HG03095 (cell line): ENCODE data around the gene PBRM1.

Experiments
- ATAC-seq: cut with Tn5 transposase; IDR thresholded peaks from one replicate; pipeline ENCODE4 v1.9.1; 2021; ENCODE audit warnings: moderate library complexity; ENCODE audit not compliant: unreplicated experiment

PBRM1 gene

DNA sequence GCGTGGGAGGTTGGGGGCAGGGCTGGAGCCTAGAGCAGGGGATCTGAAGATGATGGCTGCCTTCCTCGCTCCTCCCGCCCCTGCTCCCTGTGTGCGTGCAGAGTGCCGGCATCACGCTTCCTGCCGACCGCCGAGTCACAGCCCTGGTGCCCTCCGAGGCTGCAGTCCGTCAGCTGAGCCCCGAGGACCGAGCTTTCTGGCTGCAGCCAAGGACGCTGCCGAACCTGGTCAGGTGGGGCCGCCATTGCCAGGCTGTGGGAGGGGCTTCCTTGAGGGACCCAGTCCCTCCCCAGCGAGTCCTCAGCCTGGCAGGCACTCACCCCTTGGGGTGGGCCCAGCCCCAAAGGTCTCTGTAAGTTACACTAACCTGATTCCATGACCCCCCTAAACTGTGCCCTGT lies 173.0 kb downstream of the PBRM1 start:
- no peak for ATAC-seq

DNA sequence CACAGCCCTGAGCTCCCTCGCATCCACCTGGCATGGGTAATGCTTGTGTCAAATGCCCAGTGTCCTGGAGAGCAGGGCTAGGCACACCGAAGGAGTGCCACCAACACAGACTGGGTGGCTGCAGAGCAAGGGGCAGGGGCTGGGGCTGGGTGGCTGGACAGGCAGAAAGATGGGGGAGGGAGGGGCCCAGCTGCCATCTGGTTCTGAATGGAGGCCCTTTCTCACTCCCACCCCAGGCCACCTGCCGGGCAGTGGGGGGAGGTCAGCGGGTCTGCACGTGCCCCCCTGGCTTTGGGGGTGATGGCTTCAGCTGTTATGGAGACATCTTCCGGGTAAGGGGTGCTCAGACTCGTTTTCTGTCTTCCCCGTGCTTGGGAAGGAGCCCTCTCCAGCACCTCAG lies 173.6 kb downstream of the PBRM1 start:
- no peak for ATAC-seq

DNA sequence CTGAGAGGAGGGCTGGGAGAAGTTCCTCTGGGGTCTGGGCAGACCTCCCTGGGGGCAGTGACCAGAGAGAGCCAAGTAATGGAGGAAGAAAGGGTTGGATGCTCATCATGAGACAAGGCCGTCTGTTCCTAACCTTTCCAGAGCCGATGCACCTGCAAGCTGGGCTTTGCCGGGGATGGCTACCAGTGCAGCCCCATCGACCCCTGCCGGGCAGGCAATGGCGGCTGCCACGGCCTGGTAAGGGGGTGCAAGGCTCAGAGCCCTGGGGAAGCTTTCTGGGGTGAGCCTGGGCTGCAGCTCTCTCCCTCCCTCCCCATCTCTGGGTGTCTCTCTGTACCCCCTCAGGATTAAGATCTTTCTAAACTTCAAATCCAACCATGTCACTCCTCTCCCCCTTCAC lies 174.2 kb downstream of the PBRM1 start:
- no peak for ATAC-seq

DNA sequence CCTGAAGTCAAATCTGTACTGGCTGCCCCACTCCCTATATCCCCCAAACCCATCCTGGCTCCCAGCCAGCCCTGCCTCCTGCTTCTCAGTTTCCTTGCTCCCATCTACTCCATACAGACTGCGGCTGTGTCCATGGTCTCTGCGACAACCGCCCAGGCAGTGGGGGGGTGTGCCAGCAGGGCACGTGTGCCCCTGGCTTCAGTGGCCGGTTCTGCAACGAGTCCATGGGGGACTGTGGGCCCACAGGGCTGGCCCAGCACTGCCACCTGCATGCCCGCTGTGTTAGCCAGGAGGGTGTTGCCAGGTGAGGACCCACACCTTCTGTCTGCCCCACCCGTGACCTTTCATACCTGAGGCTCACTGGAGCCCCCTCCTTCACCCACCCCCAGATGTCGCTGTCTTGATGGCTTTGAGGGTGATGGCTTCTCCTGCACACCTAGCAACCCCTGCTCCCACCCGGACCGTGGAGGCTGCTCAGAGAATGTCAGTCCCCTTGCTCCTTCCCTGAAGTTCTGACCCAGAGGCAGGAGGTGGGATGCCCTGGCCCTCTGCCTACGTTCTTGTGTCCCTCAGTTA lies 175.9 kb downstream of the PBRM1 start:
- no peak for ATAC-seq

DNA sequence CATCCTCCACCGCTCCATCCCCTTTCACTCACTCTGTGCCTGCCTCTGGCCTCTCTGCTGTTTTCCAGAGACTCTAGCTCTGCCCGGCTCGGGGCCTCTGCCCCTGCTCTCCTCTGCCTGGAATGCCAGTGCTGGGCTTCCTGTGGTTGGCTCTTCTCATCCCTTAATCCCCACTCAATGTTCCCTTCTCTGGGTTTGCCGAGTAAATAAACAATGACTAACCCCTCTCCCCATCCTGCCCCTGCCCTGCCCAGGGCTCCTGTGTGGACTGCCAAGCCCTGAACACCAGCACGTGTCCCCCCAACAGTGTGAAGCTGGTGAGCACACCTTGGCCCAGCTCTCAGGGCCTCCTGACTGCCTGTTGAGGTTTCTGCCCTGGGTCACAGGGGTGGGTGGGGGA lies 178.4 kb downstream of the PBRM1 start:
- ATAC-seq, result no peak

DNA sequence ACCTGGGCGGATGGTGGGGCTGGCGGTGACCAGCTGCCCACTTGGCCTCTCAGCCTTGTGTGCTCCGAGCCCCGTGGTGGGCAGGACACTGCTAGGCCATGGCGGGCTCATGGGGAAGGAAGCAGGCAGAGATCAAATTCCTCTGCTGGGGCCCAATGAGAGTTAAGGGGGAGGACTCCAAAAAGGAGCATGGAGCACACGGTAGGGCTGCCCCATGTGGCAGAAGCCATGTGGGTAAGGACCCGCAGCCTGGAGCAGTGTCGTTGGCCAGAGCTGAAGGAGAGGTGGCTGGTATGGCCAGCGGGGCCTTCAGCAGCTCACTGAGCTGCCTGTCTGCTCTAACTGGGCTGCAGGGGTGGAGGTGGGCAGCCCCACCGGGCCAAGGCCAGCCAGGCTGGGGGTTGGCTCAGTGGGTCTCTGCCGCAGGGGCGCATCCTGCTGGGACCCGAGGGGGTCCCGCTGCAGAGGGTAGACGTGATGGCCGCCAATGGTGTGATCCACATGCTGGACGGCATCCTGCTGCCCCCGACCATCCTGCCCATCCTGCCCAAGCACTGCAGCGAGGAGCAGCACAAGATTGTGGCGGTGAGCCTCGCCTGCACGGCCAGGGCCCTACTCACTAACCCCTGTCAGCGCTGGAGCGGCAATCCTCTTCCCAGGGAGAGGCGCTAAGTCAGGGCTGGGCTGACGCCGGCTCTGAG lies 179.3 kb downstream of the PBRM1 start:
- ATAC-seq, result no peak

DNA sequence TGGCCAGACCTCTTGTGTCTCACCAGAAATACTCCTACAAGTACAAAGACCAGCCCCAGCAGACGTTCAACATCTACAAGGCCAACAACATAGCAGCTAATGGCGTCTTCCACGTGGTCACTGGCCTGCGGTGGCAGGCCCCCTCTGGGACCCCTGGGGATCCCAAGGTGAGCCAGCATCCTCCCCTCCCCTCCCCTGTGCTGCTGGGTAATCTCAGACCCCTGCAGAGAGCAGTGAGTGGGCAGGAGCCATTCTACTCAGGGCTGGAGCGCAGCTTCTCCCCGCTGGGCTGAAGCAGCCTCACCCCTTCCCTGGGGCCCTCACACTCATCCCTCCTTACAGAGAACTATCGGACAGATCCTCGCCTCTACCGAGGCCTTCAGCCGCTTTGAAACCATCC lies 180.7 kb downstream of the PBRM1 start:
- no peak for ATAC-seq

DNA sequence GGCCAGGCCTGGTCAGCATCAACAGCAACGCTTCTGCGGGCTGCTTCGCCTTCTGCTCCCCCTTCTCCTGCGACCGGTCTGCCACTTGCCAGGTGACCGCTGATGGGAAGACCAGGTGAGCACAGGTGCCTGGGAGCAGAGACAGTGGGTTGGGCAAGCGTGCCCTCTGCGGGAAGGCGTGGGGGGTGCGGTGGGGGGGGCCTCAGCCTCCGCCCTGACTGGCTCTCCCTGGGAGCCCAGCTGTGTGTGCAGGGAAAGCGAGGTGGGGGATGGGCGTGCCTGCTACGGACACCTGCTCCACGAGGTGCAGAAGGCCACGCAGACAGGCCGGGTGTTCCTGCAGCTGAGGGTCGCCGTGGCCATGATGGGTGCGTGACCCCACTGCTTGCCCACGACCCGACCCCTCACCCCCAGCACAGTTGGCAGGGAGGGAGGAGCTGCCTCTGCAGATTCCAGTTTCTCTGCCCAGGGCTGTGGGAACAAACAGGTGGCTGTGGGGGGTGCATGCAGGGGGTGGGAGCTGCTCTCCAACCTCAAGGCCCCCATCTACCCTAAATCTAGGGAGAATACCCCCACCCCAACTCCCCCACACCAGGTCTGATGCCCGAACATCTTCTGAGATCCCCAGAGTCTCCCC lies 181.8 kb downstream of the PBRM1 start:
- ATAC-seq, result no peak

DNA sequence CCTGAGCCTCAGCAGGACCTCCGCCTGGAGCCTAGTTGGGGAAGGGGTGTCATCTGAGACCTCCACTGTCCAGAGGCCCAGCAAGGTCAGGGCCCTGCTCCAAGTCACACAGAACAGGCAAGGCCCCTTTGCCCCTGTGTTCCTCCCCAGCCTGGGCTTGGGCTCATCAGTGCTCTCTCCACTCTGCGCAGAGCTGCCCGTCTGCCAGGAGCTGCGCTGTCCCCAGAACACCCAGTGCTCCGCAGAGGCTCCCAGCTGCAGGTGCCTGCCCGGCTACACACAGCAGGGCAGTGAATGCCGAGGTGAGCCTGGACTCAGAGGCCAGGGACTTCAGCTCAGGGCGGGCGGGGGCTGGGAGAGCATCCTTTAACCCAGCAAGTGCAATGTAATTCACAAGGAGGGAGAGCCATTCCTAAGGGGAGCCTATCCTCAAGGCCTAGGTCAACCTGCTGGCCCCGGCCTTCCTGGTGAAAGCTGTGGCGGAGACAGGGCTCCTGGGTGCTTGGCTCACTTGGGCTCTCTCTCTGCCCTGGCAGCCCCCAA lies 182.8 kb downstream of the PBRM1 start:
- no peak for ATAC-seq

DNA sequence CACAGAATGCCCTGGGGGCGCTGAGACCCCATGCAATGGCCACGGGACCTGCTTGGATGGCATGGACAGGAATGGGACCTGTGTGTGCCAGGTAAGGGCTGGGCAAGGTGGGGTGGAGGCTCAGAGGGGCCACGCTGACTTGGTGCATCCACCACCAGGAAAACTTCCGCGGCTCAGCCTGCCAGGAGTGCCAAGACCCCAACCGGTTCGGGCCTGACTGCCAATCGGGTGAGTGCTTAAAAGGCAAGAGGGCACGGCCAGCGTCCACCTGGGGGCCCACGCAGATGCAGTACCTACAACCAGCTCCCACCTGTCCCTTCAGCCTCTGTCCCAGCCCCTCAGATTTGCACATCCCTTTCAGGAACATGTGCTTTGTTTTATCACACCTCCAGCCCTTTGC lies 183.7 kb downstream of the PBRM1 start:
- ATAC-seq, result no peak

DNA sequence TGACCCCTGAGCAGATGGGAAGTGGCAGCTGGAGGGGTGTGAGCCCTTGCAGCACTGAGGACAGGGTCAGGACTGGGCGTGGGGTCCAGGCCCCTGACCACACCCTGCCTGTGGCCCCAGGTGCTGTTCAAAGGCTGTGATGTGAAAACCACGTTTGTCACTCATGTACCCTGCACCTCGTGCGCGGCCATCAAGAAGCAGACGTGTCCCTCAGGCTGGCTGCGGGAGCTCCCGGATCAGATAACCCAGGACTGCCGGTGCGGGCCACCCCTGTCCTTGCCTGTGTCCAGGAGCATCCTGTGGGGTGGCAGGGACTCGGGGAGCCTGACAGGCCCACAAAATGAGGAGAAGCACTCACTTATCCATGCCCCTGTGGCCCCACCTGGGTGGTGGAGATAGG lies 184.7 kb downstream of the PBRM1 start:
- ATAC-seq, result no peak

DNA sequence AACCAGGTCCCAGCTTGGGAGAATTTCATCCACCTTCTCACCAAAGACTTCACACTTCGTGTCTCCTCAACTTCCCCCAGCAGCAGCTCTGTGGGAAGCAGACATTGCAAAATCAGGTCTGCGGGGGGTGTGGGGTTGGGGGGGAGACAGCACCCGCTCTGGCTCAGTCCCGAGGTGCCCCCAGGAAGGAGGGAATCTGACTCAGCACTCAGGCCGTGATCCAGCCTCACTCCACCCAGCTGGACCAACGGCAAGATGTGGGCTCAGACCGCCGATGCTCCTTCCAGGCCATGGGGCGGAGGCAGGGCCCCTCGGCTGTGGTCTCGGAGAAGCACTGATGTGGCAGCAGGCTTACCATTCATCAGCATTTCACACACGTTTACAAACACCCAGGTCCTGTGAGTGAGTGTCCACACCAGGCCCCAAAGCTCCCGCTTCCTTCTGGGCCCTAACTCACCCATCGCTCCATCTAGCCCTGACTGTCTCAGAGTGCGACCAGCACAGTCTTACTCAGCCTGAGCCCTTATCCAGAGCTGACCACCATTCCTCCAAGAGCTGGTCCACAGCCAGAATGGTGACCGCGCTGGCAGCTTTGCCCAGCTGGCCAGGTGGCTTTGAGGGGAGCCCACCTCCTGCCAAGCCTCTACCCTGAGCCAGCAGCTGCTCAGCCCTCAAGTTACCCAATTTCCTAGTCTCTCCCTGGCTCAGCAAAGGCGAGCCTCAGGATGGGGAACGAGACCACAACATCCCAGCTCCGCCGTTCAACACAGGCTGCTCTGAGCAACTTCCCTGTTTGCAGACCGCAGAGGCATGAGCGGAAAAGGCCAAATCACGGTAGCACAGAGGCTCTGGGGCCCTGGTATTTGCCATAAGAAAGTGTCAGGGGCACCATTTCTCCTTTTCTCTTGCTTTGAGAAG lies 187.3 kb downstream of the PBRM1 start:
- ATAC-seq, result no peak

DNA sequence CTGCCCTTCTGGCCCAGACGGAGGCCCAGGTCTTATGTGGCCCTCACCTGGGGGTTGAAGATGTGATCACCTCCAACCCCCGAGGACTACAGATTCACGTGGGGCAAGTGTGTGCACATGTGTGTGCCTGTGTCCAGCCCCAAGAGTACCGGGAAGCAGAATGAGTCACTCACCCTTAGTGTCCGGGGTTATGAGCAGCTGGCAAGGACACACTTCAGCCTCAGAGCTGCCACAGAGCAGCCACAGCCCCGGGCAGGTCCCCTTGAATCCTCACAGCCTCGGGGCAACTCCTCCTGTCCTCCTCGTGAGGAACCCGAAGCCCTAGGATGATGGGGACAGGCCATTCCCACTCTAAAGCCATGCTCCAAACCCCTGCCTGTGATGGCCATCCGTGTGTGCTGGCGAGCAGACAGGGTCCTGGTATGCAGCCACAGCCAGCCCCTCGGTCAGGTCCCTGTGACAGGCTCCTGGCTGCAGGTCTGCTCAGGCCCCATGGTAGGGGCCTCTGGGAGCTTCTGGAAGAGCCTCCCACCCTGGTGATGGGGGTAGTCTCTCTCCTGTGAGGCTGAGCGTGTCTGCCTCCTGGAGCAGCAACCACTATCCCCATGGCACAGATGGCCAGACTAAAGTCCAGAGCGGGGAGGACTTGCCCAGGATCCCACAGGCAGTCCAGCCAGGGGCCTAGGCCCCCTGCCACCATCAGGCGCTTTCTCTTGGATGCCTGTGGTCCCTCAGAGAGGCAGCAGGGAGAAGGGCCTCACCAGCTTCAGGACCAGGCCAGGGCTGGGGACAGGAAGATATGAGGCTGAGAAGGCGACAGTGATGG lies 189.7 kb downstream of the PBRM1 start:
- no peak for ATAC-seq
